Activated CD4-positive, alpha-beta memory T cell treated with anti-CD3 and anti-CD28 coated beads, Interleukin-2, amount 10 ng/mL, durations not matched to agents 7 days and 5 days (primary cell): ENCODE data around the gene AK2. TPM values are rescaled to one million over a fixed set of nuclear protein-coding genes. Genes with fewer than 3 reads are reported as not detected.
A peak's percentile ranks its signal among the peaks of the same experiment; 100 is the strongest.
"Not testable (repeated sequence)": the region's sequence is repeated elsewhere in the genome, so short reads cannot be mapped to it uniquely, and the experiment has no call there.

ENCODE experiments used
- CTCF ChIA-PET: fragments of 350-600 bp; sonication (Branson Sonifier 250); formaldehyde crosslinking; loops from one replicate; lab custom pipeline; 2021; ENCODE audit warnings: antibody characterized with exemption, inconsistent platforms; lab: Charles Lee
- POLR2A ChIA-PET: fragments of 350-600 bp; sonication (Branson Sonifier 250); formaldehyde crosslinking; loops from one replicate; lab custom pipeline; 2021; ENCODE audit warnings: antibody characterized with exemption; lab: Charles Lee
- DNase-seq: peaks from one replicate; pipeline ENCODE4 v3.0.0-alpha.2; 2020
- H3K27ac Mint-ChIP-seq: one replicate; pipeline ENCODE4 v1.8.0; 2021; ENCODE audit warnings: mild to moderate bottlenecking, mixed read lengths
- H3K27me3 Mint-ChIP-seq: one replicate; pipeline ENCODE4 v1.8.0; 2021; ENCODE audit warnings: mixed read lengths
- H3K36me3 Mint-ChIP-seq: one replicate; pipeline ENCODE4 v1.8.0; 2021; ENCODE audit warnings: low read depth, mixed read lengths
- H3K4me1 Mint-ChIP-seq: one replicate; pipeline ENCODE4 v1.8.0; 2021; ENCODE audit warnings: mixed read lengths
- H3K4me3 Mint-ChIP-seq: one replicate; pipeline ENCODE4 v1.8.0; 2021; ENCODE audit warnings: mild to moderate bottlenecking, mixed read lengths
- H3K9me3 Mint-ChIP-seq: one replicate; pipeline ENCODE4 v1.8.0; 2021; ENCODE audit warnings: mixed read lengths
- total RNA-seq, 2 experiments: library from RNA; stranded (reverse); gene quantifications; one replicate each; pipeline ENCODE4 v1.2.3, GENCODE V29; 2021

The AK2 gene
- total RNA-seq, 2 experiments from 2014 or later: 189 to 192 TPM

- H3K27ac Mint-ChIP-seq: no peak overlapping the region
- POLR2A ChIA-PET: interaction anchor here (0.6 kb wide), 1 partner anchor 53 kb away, joined by 3 read pairs; no protein-coding TSS in a partner anchor
- no peaks in the 10 kb centered on the region for H3K9me3 Mint-ChIP-seq
- no peak overlapping the region for H3K4me3 Mint-ChIP-seq
- peaks cover 33% of the 10 kb centered on the region for H3K4me1 Mint-ChIP-seq
- DNase-seq: no peak
- CTCF ChIA-PET: no interaction called here
- H3K27me3 Mint-ChIP-seq: peaks cover 5% of the 10 kb centered on the region
- peaks cover 3% of the 10 kb centered on the region for H3K36me3 Mint-ChIP-seq
Measured at GRCh38 chr1:32977546-32978087, 59.1 kb downstream of the AK2 start.

DNA sequence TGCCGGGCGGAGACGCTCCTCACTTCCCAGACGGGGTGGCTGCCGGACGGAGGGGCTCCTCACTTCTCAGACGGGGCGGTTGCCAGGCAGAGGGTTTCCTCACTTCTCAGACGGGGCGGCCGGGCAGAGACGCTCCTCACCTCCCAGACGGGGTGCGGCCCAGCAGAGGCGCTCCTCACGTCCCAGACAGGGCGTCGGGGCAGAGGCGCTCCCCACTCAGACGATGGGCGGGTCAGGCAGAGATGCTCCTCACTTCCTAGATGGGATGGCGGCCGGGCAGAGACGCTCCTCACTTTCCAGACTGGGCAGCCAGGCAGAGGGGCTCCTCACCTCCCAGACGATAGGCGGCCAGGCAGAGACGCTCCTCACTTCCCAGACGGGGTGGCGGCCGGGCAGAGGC lies 61.6 kb downstream of the AK2 start:
- Mint-ChIP-seq H3K27me3 (peaks cover 22% of the 10 kb centered on the region), H3K4me1 (peaks cover 23% of the 10 kb centered on the region), H3K36me3 (peaks cover 15% of the 10 kb centered on the region)
- POLR2A ChIA-PET, H3K4me3 Mint-ChIP-seq, CTCF ChIA-PET, H3K9me3 Mint-ChIP-seq, H3K27ac Mint-ChIP-seq, DNase-seq: not testable (repeated sequence)

GRCh38 chr1:32973458-32973857 lies 63.2 kb downstream of the AK2 start:
- Mint-ChIP-seq H3K4me1 (peaks cover 26% of the 10 kb centered on the region), H3K27me3 (peaks cover 25% of the 10 kb centered on the region), H3K36me3 (peaks cover 15% of the 10 kb centered on the region)
- H3K4me3 Mint-ChIP-seq, DNase-seq, POLR2A ChIA-PET, H3K27ac Mint-ChIP-seq, H3K9me3 Mint-ChIP-seq: not testable (repeated sequence)
- CTCF ChIA-PET: interaction anchor here (0.7 kb wide), 1 partner anchor 33 kb away, joined by 3 read pairs; no protein-coding TSS in a partner anchor

GRCh38 chr1:32972814-32973428 lies 63.8 kb downstream of the AK2 start:
- H3K27ac Mint-ChIP-seq: no peak overlapping the region
- H3K4me3 Mint-ChIP-seq: peak overlapping the region; percentile 62
- H3K9me3 Mint-ChIP-seq: peaks cover 3% of the 10 kb centered on the region
- peaks cover 15% of the 10 kb centered on the region for H3K36me3 Mint-ChIP-seq
- DNase-seq: no peak
- ChIA-PET POLR2A (interaction anchor here (3.8 kb wide), 1 partner anchor 8 kb away, joined by 17 read pairs; no protein-coding TSS in a partner anchor), CTCF (interaction anchor here (0.7 to 0.8 kb wide), 2 partner anchors 21 to 34 kb away, joined by 3 read pairs; no protein-coding TSS in a partner anchor)
- H3K4me1 Mint-ChIP-seq: peaks cover 30% of the 10 kb centered on the region
- peaks cover 25% of the 10 kb centered on the region for H3K27me3 Mint-ChIP-seq

DNA sequence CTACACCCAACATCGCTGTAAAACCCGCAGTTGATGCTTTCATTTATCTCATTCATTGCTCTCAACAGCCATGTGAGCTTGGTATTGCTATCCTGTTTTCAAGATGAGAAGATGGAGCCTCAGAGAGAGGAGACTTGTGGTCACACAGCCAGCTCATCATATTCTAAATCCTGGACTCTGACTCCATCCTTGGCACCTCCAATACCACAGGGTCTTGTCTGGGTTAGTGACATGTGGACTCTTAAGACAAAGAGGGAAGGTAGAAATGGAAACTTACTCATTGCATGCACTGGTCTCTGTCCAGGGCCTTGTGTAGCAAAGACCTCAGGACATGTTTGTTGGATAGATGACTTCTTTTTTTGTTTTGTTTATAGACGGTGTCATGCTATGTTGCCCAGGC lies 65.1 kb downstream of the AK2 start:
- Mint-ChIP-seq H3K9me3 (peaks cover 3% of the 10 kb centered on the region), H3K36me3 (peaks cover 12% of the 10 kb centered on the region), H3K4me1 (peaks cover 39% of the 10 kb centered on the region), H3K27me3 (peaks cover 25% of the 10 kb centered on the region), H3K4me3 (no peak overlapping the region), H3K27ac (no peak overlapping the region)
- CTCF ChIA-PET: no interaction called here
- POLR2A ChIA-PET: interaction anchor here (1.2 to 3.8 kb wide), 2 partner anchors 10 to 17 kb away, joined by 4 to 17 read pairs; no protein-coding TSS in a partner anchor
- DNase-seq: no peak

DNA sequence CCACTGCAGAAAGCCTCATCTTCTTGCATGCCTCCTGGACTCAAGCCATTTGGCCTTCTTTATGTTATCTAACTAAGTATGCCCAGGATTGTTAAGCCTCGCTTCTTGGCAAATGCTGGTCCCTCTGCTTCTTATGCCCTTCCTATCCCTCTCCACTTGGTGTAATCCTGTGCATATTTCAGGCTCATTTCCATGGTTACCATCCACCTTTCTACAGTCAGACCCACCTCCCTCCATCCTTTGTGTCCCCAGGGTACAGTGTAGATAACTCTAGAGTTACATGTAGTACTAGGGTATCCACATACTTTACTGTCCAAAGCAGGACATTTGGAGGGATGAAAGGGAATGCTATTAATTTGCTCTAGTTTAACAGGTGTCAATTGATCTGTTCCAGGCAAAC lies 65.5 kb downstream of the AK2 start:
- peaks cover 3% of the 10 kb centered on the region for H3K9me3 Mint-ChIP-seq
- H3K4me1 Mint-ChIP-seq: peaks cover 42% of the 10 kb centered on the region
- H3K27me3 Mint-ChIP-seq: peaks cover 25% of the 10 kb centered on the region
- POLR2A ChIA-PET: interaction anchor here (1.2 to 3.8 kb wide), 2 partner anchors 10 to 18 kb away, joined by 4 to 17 read pairs; no protein-coding TSS in a partner anchor
- H3K4me3 Mint-ChIP-seq: no peak overlapping the region
- DNase-seq: no peak
- H3K27ac Mint-ChIP-seq: no peak overlapping the region
- CTCF ChIA-PET: no interaction called here
- H3K36me3 Mint-ChIP-seq: peaks cover 12% of the 10 kb centered on the region

DNA sequence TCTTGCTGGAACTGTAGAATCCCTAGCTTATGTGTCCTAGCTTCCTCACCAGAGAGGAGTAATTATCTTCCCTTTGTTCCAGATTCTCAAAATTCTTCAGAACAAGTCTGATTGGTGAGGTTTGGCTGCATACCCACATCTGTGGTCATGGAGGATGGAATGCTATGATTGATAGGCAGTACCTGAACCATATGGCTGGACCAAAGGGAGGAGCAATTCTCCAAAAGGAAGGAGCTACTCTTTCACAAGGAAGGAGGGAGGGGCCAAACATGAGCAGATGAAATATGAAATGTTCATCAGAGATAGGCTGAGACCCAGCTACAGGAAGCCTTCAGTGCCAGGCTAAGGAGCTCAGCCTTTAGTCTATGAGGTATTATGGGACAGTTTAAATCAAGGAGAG lies 67.1 kb downstream of the AK2 start:
- Mint-ChIP-seq H3K4me1 (peaks cover 46% of the 10 kb centered on the region), H3K27ac (no peak overlapping the region), H3K9me3 (peaks cover 3% of the 10 kb centered on the region), H3K4me3 (no peak overlapping the region), H3K27me3 (peaks cover 22% of the 10 kb centered on the region), H3K36me3 (peaks cover 12% of the 10 kb centered on the region)
- DNase-seq: no peak
- ChIA-PET POLR2A (interaction anchor here (3.8 kb wide), 1 partner anchor 12 kb away, joined by 17 read pairs; no protein-coding TSS in a partner anchor), CTCF (interaction anchor here (0.5 kb wide), 1 partner anchor 32 kb away, joined by 4 read pairs; no protein-coding TSS in a partner anchor)

DNA sequence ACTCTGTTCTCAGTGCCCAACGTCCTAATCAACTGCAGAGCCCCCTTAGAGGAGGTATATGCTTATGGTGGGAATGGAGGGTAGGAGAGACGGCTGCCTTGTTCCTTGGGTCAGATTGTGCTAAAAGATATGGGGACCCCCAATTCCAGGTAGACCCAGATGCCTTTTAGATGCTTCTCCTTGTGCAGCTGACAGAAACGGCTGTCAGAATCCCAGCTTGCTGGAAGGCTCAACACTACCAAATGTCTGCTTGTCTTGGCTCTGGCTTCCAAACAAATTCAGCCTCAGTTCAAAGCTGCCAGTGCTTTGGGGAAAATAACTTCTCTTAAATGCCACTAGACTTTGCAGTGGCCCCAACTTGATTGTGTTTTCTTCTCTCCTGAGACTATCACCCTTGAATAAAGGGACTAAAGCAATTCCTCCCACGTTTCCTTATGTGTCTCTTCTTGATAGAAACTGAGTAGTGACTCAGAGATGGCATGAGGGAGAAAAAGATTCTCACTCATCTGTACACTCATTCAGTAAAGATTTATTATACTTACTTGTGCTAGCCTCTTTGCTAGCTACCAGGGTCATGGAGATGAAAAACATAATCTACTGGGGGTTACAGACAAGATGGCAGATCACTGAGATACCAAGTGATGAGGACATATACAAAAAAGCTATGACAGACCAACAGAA lies 68.7 kb downstream of the AK2 start:
- DNase-seq: no peak
- POLR2A ChIA-PET: interaction anchor here (1.2 to 1.6 kb wide), 2 partner anchors 13 to 17 kb away, joined by 3 to 9 read pairs; no protein-coding TSS in a partner anchor
- CTCF ChIA-PET: interaction anchor here (0.9 to 1.5 kb wide), 2 partner anchors 13 to 87 kb away, joined by 3 to 4 read pairs; no protein-coding TSS in a partner anchor
- Mint-ChIP-seq H3K36me3 (peaks cover 18% of the 10 kb centered on the region), H3K4me1 (peaks cover 50% of the 10 kb centered on the region), H3K9me3 (peaks cover 3% of the 10 kb centered on the region), H3K27me3 (peaks cover 20% of the 10 kb centered on the region), H3K27ac (no peak overlapping the region), H3K4me3 (no peak overlapping the region)

DNA sequence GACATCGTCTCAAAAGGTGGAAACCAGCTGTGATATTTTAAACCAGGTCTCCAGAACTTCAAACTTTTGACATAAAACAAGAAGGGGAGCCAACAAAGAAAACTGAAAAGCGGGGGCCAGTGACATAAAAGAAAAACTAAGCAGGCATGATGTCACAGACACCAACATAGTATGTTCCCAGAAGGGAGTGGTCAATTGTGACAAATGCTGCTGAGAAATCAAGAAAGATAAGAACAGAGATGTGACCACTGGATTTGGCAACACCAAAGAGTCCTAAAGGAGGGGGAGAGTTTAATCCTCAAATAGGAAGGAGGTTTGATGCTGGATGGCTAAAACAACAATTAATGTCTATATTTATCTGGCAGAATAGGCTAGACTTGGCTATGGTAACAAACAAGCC lies 69.8 kb downstream of the AK2 start:
- peaks cover 19% of the 10 kb centered on the region for H3K36me3 Mint-ChIP-seq
- H3K27me3 Mint-ChIP-seq: peaks cover 12% of the 10 kb centered on the region
- DNase-seq: no peak
- ChIA-PET POLR2A (interaction anchor here (4.1 kb wide), 1 partner anchor 18 kb away, joined by 36 read pairs; no protein-coding TSS in a partner anchor), CTCF (interaction anchor here (1.5 kb wide), 1 partner anchor 14 kb away, joined by 3 read pairs; no protein-coding TSS in a partner anchor)
- no peak overlapping the region for H3K27ac Mint-ChIP-seq
- no peak overlapping the region for H3K4me3 Mint-ChIP-seq
- peaks cover 54% of the 10 kb centered on the region for H3K4me1 Mint-ChIP-seq
- peaks cover 3% of the 10 kb centered on the region for H3K9me3 Mint-ChIP-seq

GRCh38 chr1:32965251-32965747 lies 71.4 kb downstream of the AK2 start:
- ChIA-PET CTCF (interaction anchor here (0.6 to 2.6 kb wide), 11 partner anchors 9 to 466 kb away, joined by 3 to 10 read pairs (median 4); no protein-coding TSS in a partner anchor), POLR2A (interaction anchor here (0.7 to 4.1 kb wide), 18 partner anchors 10 to 162 kb away, joined by 3 to 46 read pairs (median 6); no protein-coding TSS in a partner anchor)
- Mint-ChIP-seq H3K9me3 (peaks cover 3% of the 10 kb centered on the region), H3K27me3 (peaks cover 3% of the 10 kb centered on the region), H3K27ac (peak overlapping the region; percentile 85), H3K36me3 (peaks cover 15% of the 10 kb centered on the region), H3K4me3 (peak overlapping the region; percentile 79), H3K4me1 (peaks cover 58% of the 10 kb centered on the region)
- DNase-seq: no peak

DNA sequence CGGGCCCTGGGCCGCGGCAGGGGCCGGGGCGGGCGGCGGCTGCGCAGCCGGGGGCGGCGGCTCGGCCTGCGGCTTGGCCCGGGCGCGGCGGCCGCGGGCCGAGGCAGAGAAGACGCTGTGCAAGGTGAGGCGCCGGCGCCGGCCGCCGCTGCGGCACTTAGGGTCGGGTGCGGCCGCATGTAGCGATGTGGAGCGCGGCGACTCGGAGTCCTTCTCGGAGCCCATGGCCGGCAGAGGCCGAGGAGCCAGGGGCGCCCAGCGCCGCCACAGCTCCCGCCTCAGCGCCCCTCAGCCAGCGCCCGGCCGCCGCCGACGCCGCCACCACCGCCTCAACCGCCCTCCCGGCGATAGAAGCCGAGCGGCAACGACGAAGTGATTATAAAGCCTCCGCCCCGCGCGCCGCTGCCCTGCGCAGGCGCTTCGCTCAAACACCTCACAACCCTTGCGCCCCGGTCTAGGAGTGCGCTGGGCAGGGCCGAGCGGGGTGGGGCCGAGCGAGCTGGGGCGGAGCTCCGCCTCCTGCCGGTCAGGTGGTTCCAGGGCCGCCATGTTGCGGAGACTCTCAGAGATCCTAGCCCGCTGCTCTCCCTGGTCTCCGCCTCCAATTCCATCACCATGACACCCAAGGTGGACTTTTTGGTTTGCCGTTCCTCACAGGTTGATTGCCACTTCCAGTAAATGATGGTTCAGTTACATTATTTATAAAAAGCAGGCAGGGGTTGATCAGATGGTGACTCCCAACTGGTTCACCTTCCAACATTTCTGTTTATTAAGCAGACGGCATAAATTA lies 72.0 kb downstream of the AK2 start, which contains the start of gene RNF19B:
Gene RNF19B (minus strand): TSS at position 349 of the 790 bp plus-strand sequence. CDS start 124 bp downstream, at position 225.
- Mint-ChIP-seq H3K4me3 (peak within 1 kb of the TSS; percentile 79), H3K27me3 (peaks cover 3% of the 10 kb centered on the region), H3K9me3 (peaks cover 3% of the 10 kb centered on the region), H3K36me3 (peaks cover 15% of the 10 kb centered on the region), H3K4me1 (peaks cover 60% of the 10 kb centered on the region), H3K27ac (peak within 1 kb of the TSS; percentile 85)
- CTCF ChIA-PET: interaction anchor here (0.6 to 2.6 kb wide), 13 partner anchors 9 to 465 kb away, joined by 3 to 10 read pairs (median 3); no protein-coding TSS in a partner anchor
- peak; percentile 96 for DNase-seq
- POLR2A ChIA-PET: interaction anchor here (0.7 to 4.1 kb wide), 22 partner anchors 9 to 314 kb away, joined by 3 to 46 read pairs (median 6); partner anchors contain the start of genes RBBP4 and ZBTB8OS
